HTERT RPE-1 (cell line): ENCODE data around the gene TRPM7.
"Not testable (repeated sequence)": the region's sequence is repeated elsewhere in the genome, so short reads cannot be mapped to it uniquely, and the experiment has no call there.

Experiments
- in situ Hi-C: fragments of 300-500 bp; cut with MboI; formaldehyde crosslinking; loops from 4 replicates; pipeline ENCODE4 v1.14.3; 2020; ENCODE audit warnings: low sequenced_read_pairs

The TRPM7 gene

GRCh38 chr15:50577492-50577891 is 109.1 kb downstream of the TRPM7 start:
- in situ Hi-C loops = no loop called here

GRCh38 chr15:50576166-50576565 is 110.4 kb downstream of the TRPM7 start:
- in situ Hi-C loops = no loop called here

- in situ Hi-C loops = not testable (repeated sequence)
These were observed 112.8 kb downstream of the TRPM7 start for GRCh38 chr15:50573842-50574241.

GRCh38 chr15:50563756-50564155 is 122.8 kb downstream of the TRPM7 start:
- in situ Hi-C loops = no loop called here

- in situ Hi-C loops = no loop called here
These were observed 123.6 kb downstream of the TRPM7 start for GRCh38 chr15:50562735-50563640.

- in situ Hi-C loops = no loop called here
These were observed 128.6 kb downstream of the TRPM7 start for GRCh38 chr15:50558012-50558411.

- in situ Hi-C loops = no loop called here
These were observed 129.8 kb downstream of the TRPM7 start for GRCh38 chr15:50556642-50557371.

GRCh38 chr15:50552238-50552637 is 134.4 kb downstream of the TRPM7 start:
- in situ Hi-C loops = no loop called here

- in situ Hi-C loops = no loop called here
These were observed 137.3 kb downstream of the TRPM7 start for GRCh38 chr15:50549326-50549725.

- in situ Hi-C loops = no loop called here
These were observed 140.0 kb downstream of the TRPM7 start, which contains the start of gene USP50 for GRCh38 chr15:50546566-50546965. Gene USP50, minus strand, starts transcription at chr15:50546666. Its CDS starts 141 bp downstream, at chr15:50546525.

- in situ Hi-C loops = no loop called here
These were observed 142.2 kb downstream of the TRPM7 start for GRCh38 chr15:50544368-50544767.

- in situ Hi-C loops = no loop called here
These were observed 143.0 kb downstream of the TRPM7 start for GRCh38 chr15:50543556-50543955.

GRCh38 chr15:50542887-50543210 is 143.7 kb downstream of the TRPM7 start:
- in situ Hi-C loops = no loop called here

GRCh38 chr15:50531766-50532165 is 154.8 kb downstream of the TRPM7 start:
- in situ Hi-C loops = no loop called here

- in situ Hi-C loops = no loop called here
These were observed 155.4 kb downstream of the TRPM7 start for GRCh38 chr15:50531163-50531562.

- in situ Hi-C loops = no loop called here
These were observed 162.7 kb downstream of the TRPM7 start for GRCh38 chr15:50523851-50524251.

- in situ Hi-C loops = no loop called here
These were observed 166.7 kb downstream of the TRPM7 start for GRCh38 chr15:50519740-50520425.

- in situ Hi-C loops = no loop called here
These were observed 173.6 kb downstream of the TRPM7 start for GRCh38 chr15:50513001-50513400.
